Panc1 (cell line): ENCODE results near the gene ANTXR1. TPM values are rescaled to one million over a fixed set of nuclear protein-coding genes. Genes with fewer than 3 reads are reported as not detected.

Experiments used
- ATAC-seq: fragments of 200-7000 bp; cut with Tn5 transposase; 2 replicates; pipeline ENCODE4 v1.9.1; 2020; ENCODE audit warnings: mild to moderate bottlenecking, moderate library complexity
- BruUV-seq: library from RNA; stranded (reverse); fragments of 400-500 nt; replicated peaks from 2 replicates; lab custom pipeline; 2021; lab: Mats Ljungman, UMichigan
- CTCF ChIA-PET: fragments of 300-600 bp; sonication (Branson Sonifier 250); formaldehyde crosslinking; loops from one replicate; lab custom pipeline; 2022; ENCODE audit warnings: antibody characterized with exemption; lab: Charles Lee
- POLR2A ChIA-PET: fragments of 300-600 bp; sonication (Branson Sonifier 250); formaldehyde crosslinking; loops from one replicate; lab custom pipeline; 2022; ENCODE audit warnings: antibody characterized with exemption; lab: Charles Lee
- DNase-seq: peaks from one replicate; pipeline ENCODE4 v3.0.0-alpha.2; 2010; ENCODE audit warnings: low read depth, low spot score
- H3K27ac ChIP-seq: 2 replicates; pipeline ENCODE4 v1.5.1; 2011; ENCODE audit warnings: mild to moderate bottlenecking, low read length, inconsistent platforms
- H3K27me3 ChIP-seq: fragments of 200-500 bp; sonication (Bioruptor generic); 2 replicates; pipeline ENCODE4 v1.6.0; 2014; ENCODE audit warnings: low read length, inconsistent platforms; ENCODE audit not compliant: control insufficient read depth, insufficient read depth
- H3K36me3 ChIP-seq: fragments of 200-500 bp; sonication (Bioruptor generic); 2 replicates; pipeline ENCODE4 v1.5.1; 2014; ENCODE audit warnings: inconsistent platforms, mild to moderate bottlenecking, low read length, moderate library complexity; ENCODE audit not compliant: control insufficient read depth, insufficient read depth
- H3K4me1 ChIP-seq: 2 replicates; pipeline ENCODE4 v1.5.1; 2011; ENCODE audit warnings: inconsistent platforms, mild to moderate bottlenecking, low read length, moderate library complexity; ENCODE audit not compliant: control insufficient read depth, insufficient read depth
- H3K4me3 ChIP-seq, 2 experiments: 2 replicates each; pipeline ENCODE4 v1.5.1; 2011 to 2012; ENCODE audit warnings: low read depth in 2 of 2, low read length in 2 of 2, mild to moderate bottlenecking in 2 of 2, inconsistent platforms in 1 of 2, moderate library complexity in 1 of 2
- H3K9me3 ChIP-seq: fragments of 200-500 bp; sonication (Bioruptor generic); 2 replicates; pipeline ENCODE4 v1.5.1; 2014; ENCODE audit warnings: low read depth, mild to moderate bottlenecking, inconsistent platforms, low read length, moderate library complexity; ENCODE audit not compliant: control insufficient read depth, insufficient read depth
- CTCF ChIP-seq: fragments of 450-650 bp; IDR thresholded peaks from 2 replicates; pipeline ENCODE4 v1.5.1; 2017; ENCODE audit warnings: mild to moderate bottlenecking
- POLR2AphosphoS5 ChIP-seq: IDR thresholded peaks from 2 replicates; pipeline ENCODE4 v1.6.1; 2012; ENCODE audit warnings: mild to moderate bottlenecking, low read depth, low read length, moderate library complexity
- SIN3A ChIP-seq: IDR thresholded peaks from 2 replicates; pipeline ENCODE4 v1.6.1; 2012; ENCODE audit warnings: low read depth, mild to moderate bottlenecking, low read length, moderate library complexity, borderline replicate concordance; ENCODE audit not compliant: insufficient read depth
- TCF7L2 ChIP-seq: IDR thresholded peaks from 2 replicates; pipeline ENCODE4 v1.6.1; 2011; ENCODE audit warnings: mild to moderate bottlenecking, low read depth, low read length, inconsistent platforms
- in situ Hi-C: cut with HindIII; loops from 2 replicates; pipeline ENCODE4 v1.10.0; 2016; ENCODE audit warnings: low sequenced_read_pairs, low pct_unique_long_range_greater_than_20kb
- intact Hi-C: fragments of 100-400 bp; cut with micrococcal nuclease; formaldehyde crosslinking; loops from one replicate; pipeline ENCODE4 v1.10.0; 2022; ENCODE audit not compliant: unreplicated experiment
- total RNA-seq: library from RNA; stranded (reverse); gene quantifications from one replicate; pipeline ENCODE4 v1.2.1, GENCODE V29; 2021; ENCODE audit not compliant: unreplicated experiment
- TF ChIP-seq, protein P1 (sequence below), 2 experiments: IDR thresholded peaks; 2 replicates each; pipeline ENCODE4 v1.6.1; 2011 to 2012; ENCODE audit warnings: low read depth in 2 of 2, control low read depth in 1 of 2, low read length in 1 of 2, mild to moderate bottlenecking in 1 of 2, moderate library complexity in 1 of 2; ENCODE audit not compliant: insufficient read depth in 1 of 2

Gene ANTXR1
- total RNA-seq, 1 experiment from 2014 or later, result 132 TPM

GRCh38 chr2:69275490-69275889, 262.5 kb downstream of the ANTXR1 start:
- TF ChIP-seq SIN3A (no peak), CTCF (no peak), TCF7L2 (no peak)
- TF ChIP-seq, protein P1, sequence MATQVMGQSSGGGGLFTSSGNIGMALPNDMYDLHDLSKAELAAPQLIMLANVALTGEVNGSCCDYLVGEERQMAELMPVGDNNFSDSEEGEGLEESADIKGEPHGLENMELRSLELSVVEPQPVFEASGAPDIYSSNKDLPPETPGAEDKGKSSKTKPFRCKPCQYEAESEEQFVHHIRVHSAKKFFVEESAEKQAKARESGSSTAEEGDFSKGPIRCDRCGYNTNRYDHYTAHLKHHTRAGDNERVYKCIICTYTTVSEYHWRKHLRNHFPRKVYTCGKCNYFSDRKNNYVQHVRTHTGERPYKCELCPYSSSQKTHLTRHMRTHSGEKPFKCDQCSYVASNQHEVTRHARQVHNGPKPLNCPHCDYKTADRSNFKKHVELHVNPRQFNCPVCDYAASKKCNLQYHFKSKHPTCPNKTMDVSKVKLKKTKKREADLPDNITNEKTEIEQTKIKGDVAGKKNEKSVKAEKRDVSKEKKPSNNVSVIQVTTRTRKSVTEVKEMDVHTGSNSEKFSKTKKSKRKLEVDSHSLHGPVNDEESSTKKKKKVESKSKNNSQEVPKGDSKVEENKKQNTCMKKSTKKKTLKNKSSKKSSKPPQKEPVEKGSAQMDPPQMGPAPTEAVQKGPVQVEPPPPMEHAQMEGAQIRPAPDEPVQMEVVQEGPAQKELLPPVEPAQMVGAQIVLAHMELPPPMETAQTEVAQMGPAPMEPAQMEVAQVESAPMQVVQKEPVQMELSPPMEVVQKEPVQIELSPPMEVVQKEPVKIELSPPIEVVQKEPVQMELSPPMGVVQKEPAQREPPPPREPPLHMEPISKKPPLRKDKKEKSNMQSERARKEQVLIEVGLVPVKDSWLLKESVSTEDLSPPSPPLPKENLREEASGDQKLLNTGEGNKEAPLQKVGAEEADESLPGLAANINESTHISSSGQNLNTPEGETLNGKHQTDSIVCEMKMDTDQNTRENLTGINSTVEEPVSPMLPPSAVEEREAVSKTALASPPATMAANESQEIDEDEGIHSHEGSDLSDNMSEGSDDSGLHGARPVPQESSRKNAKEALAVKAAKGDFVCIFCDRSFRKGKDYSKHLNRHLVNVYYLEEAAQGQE (IDR thresholded peaks at IDR 0.05; ENCODE audit: insufficient read depth in 1 of 2, low read depth in 2 of 2, low read length in 1 of 2), result no peak
- Histone ChIP-seq H3K27me3 (no peaks in the 10 kb centered on the region), H3K4me1 (no peaks in the 10 kb centered on the region), H3K27ac (no peak overlapping the region; the same call in 1 of the 2 replicates), H3K36me3 (no peaks in the 10 kb centered on the region), H3K4me3 (no peak overlapping the region), H3K9me3 (no peaks in the 10 kb centered on the region)
- DNase-seq, result no peak
- in situ Hi-C loops (no loop called here), intact Hi-C loops (no loop called here)
- ChIA-PET CTCF (no interaction called here), POLR2A (no interaction called here)
- no TSS peak for BruUV-seq
- no peak for ATAC-seq

DNA sequence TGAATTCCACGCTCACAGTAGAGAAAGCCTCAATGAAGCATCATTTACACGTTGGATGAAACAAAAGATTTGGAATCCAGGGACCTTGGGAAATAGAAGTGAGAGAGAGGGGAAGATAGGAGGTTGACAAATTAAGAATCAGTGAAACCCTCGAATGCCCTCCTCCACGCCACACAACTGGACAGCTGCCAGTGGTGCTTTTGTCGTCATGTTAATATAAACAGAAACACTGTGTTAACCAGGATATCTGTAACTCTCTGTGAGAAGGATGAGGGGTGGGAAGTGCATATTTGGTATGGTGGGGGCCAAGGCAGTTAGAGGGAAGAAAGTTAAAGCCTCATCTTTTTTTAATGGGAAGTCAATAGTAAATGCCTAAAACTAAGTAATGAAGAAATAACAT, 265.4 kb downstream of the ANTXR1 start:
- DNase-seq (no peak), ATAC-seq (no peak)
- no TSS peak for BruUV-seq
- intact Hi-C loops, result no loop called here
- Histone ChIP-seq H3K27me3 (no peaks in the 10 kb centered on the region), H3K4me3 (no peak overlapping the region), H3K4me1 (no peaks in the 10 kb centered on the region), H3K36me3 (no peaks in the 10 kb centered on the region), H3K27ac (peak overlapping the region; percentile 18; the same call in 1 of the 2 replicates), H3K9me3 (no peaks in the 10 kb centered on the region)
- TF ChIP-seq, protein P1 (IDR thresholded peaks at IDR 0.05; ENCODE audit: insufficient read depth in 1 of 2, low read depth in 2 of 2, low read length in 1 of 2), result no peak
- TF ChIP-seq TCF7L2 (no peak), POLR2AphosphoS5 (no peak), SIN3A (no peak), CTCF (no peak)
- ChIA-PET CTCF (no interaction called here), POLR2A (no interaction called here)
- in situ Hi-C loops, result no loop called here
